ENCODE data around the gene MSMB. TPM values are rescaled to one million over a fixed set of nuclear protein-coding genes. Genes with fewer than 3 reads are reported as not detected.

MSMB gene
- total RNA-seq, 1 experiment from 2014 or later = not detected

GRCh38 chr10:46053534-46054434 is 7.7 kb upstream of the MSMB start:
- peaks cover 10% of the 10 kb centered on the region for H3K9me3 Mint-ChIP-seq
- peak overlapping the region; percentile 66 for H3K27ac Mint-ChIP-seq
- peaks cover 37% of the 10 kb centered on the region for H3K4me1 Mint-ChIP-seq
- no peaks in the 10 kb centered on the region for H3K36me3 Mint-ChIP-seq
- ATAC-seq (no peak), DNase-seq (ENCODE audit: low spot score) (no peak)
- CTCF ChIA-PET = no interaction called here
- POLR2A ChIA-PET = interaction anchor here (0.6 kb wide), 1 partner anchor 17 kb away, joined by 3 read pairs; no protein-coding TSS in a partner anchor
- H3K4me3 Mint-ChIP-seq = peak overlapping the region; percentile 4
- H3K27me3 Mint-ChIP-seq (ENCODE audit: low read depth) = no peaks in the 10 kb centered on the region; the same call in 1 of the 2 replicates
- TF ChIP-seq FOXP4 (CRISPR knock-in tag; IDR thresholded peaks at IDR 0.05) (no peak), NR1H2 (CRISPR knock-in tag; IDR thresholded peaks at IDR 0.05) (no peak), ZNF512 (CRISPR knock-in tag; IDR thresholded peaks at IDR 0.05; ENCODE audit: borderline replicate concordance) (no peak), USF1 (CRISPR knock-in tag; IDR thresholded peaks at IDR 0.05) (no peak), ARID4B (CRISPR knock-in tag; IDR thresholded peaks at IDR 0.05; ENCODE audit: borderline replicate concordance) (no peak), ATF2 (CRISPR knock-in tag; IDR thresholded peaks at IDR 0.05; ENCODE audit: borderline replicate concordance, low read depth) (no peak), SOX15 (CRISPR knock-in tag; IDR thresholded peaks at IDR 0.05) (no peak), HMGA2 (CRISPR knock-in tag; IDR thresholded peaks at IDR 0.05) (no peak), JAZF1 (CRISPR knock-in tag; IDR thresholded peaks at IDR 0.05) (no peak), ZBTB43 (CRISPR knock-in tag; IDR thresholded peaks at IDR 0.05) (no peak), E2F4 (CRISPR knock-in tag; IDR thresholded peaks at IDR 0.05; ENCODE audit: borderline replicate concordance, low read depth) (no peak), ZNF532 (CRISPR knock-in tag; IDR thresholded peaks at IDR 0.05; ENCODE audit: borderline replicate concordance) (no peak), ZNF232 (CRISPR knock-in tag; IDR thresholded peaks at IDR 0.05) (no peak)
